NK-92 (cell line): ENCODE measurements around the gene FAM174B.

Source experiments
- DNase-seq: peaks from one replicate; lab custom pipeline; 2025; ENCODE audit not compliant: unreplicated experiment; lab: John Stamatoyannopoulos, UW

Gene FAM174B

GRCh38 chr15:92655178-92655995 is at the start of gene FAM174B:
Gene FAM174B, minus strand, starts transcription at chr15:92655775.
- no peak for DNase-seq

- DNase-seq: no peak
These were observed 40.5 kb upstream of the FAM174B start for GRCh38 chr15:92696096-92696495.

- DNase-seq: no peak
These were observed 38.2 kb upstream of the FAM174B start for GRCh38 chr15:92693691-92694331.

GRCh38 chr15:92690395-92690794 is 34.8 kb upstream of the FAM174B start:
- no peak for DNase-seq

GRCh38 chr15:92687746-92688145 is 32.2 kb upstream of the FAM174B start:
- no peak for DNase-seq

GRCh38 chr15:92687195-92687602 is 31.6 kb upstream of the FAM174B start:
- DNase-seq: no peak

GRCh38 chr15:92683511-92683834 is 27.9 kb upstream of the FAM174B start:
- DNase-seq: no peak

- no peak for DNase-seq
These were observed 27.4 kb upstream of the FAM174B start for GRCh38 chr15:92682741-92683510.

GRCh38 chr15:92681141-92681631 is 25.6 kb upstream of the FAM174B start:
- no peak for DNase-seq

GRCh38 chr15:92677999-92678398 is 22.4 kb upstream of the FAM174B start:
- DNase-seq: no peak

GRCh38 chr15:92676561-92676960 is 21.0 kb upstream of the FAM174B start:
- no peak for DNase-seq

GRCh38 chr15:92675485-92675884 is 19.9 kb upstream of the FAM174B start:
- DNase-seq: no peak

GRCh38 chr15:92674347-92674746 is 18.8 kb upstream of the FAM174B start:
- DNase-seq: no peak

- no peak for DNase-seq
These were observed 16.5 kb upstream of the FAM174B start for GRCh38 chr15:92672102-92672501.

- DNase-seq: no peak
These were observed 15.8 kb upstream of the FAM174B start for GRCh38 chr15:92671406-92671805.

GRCh38 chr15:92670621-92671020 is 15.0 kb upstream of the FAM174B start:
- DNase-seq: no peak

- DNase-seq: no peak
These were observed 13.9 kb upstream of the FAM174B start for GRCh38 chr15:92669432-92669831.

GRCh38 chr15:92668620-92669019 is 13.0 kb upstream of the FAM174B start:
- DNase-seq: no peak

GRCh38 chr15:92667970-92668485 is 12.5 kb upstream of the FAM174B start:
- no peak for DNase-seq

- no peak for DNase-seq
These were observed 11.8 kb upstream of the FAM174B start for GRCh38 chr15:92667287-92667904.

- DNase-seq: no peak
These were observed 11.2 kb upstream of the FAM174B start for GRCh38 chr15:92666780-92667179.
